CD4-positive, alpha-beta T cell treated with Interleukin-6 for 4 hours (primary cell): ENCODE results near the gene SENP7.
"Not testable (repeated sequence)": the region's sequence is repeated elsewhere in the genome, so short reads cannot be mapped to it uniquely, and the experiment has no call there.

Source experiments
- DNase-seq: peaks from one replicate; pipeline ENCODE4 v3.0.0-alpha.2; 2020; ENCODE audit warnings: mixed read lengths

Gene SENP7

DNA sequence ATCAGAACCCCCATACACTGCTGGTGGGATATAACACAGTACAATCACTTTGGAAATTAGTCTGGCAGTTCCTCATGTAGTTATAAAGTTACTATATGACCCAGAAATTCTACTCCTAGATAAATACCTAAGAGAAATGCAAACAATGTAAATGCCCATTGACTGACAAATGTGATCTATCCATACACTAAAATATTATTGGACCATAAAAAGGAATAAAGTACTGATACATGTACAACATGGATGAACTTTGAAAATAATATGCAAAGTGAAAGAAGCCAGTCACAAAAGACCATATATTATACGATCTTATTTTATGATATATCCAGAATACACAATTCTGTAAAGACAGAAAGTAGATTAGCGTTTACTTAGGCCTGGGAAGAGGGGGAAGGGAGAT lies 200.5 kb downstream of the SENP7 start:
- no peak for DNase-seq

- DNase-seq, result no peak
Observed at GRCh38 chr3:101311676-101312075, 201.3 kb downstream of the SENP7 start.

GRCh38 chr3:101310978-101311375 lies 202.0 kb downstream of the SENP7 start:
- DNase-seq, result no peak

DNA sequence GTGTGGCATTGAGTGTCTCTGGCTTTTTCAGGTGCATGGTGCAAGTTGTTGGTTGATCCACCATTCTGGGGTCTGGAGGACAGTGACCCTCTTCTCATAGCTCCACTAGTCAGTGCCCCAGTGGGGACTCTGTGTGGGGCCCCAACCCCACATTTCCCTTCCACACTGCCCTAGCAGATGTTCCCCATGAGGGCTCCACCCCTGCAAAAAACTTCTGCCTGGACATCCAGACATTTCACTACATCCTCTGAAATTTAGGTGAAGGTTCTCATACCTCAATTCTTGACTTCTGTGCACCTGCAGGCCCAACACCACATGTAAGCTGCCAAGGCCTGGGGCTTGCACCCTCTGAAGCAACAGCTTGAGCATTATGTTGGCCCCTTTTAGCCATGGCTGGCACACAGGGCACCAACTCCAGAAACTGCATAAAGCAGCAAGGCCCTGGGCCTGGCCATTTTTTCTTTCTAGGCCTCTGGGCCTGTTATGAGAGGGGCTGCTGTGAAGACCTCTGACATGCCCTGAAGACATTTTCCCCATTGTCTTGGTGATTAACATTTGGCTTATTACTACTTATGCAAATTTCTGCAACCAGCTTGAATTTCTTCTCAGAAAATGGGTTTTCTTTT lies 204.8 kb downstream of the SENP7 start:
- DNase-seq, result not testable (repeated sequence)

DNA sequence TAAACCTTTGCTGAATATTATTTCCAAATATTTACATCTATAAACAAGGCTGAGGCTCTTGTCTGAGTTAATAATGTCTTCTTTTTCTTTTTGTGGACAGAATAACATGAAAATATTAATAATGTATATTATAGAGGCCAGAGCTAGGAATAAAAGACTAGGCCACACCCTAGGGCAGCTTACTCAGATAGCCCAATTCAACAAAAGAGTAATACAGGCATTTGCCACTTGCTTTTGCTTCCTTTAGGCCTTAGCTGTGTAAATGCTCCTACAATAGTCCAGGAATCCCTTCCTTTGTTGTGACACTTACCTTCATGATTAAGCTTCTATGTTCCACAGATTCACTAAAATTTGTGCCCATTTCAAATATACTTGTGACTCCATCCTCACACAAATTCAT lies 209.2 kb downstream of the SENP7 start:
- DNase-seq, result no peak

GRCh38 chr3:101303089-101303731 lies 209.8 kb downstream of the SENP7 start:
- DNase-seq, result no peak

DNA sequence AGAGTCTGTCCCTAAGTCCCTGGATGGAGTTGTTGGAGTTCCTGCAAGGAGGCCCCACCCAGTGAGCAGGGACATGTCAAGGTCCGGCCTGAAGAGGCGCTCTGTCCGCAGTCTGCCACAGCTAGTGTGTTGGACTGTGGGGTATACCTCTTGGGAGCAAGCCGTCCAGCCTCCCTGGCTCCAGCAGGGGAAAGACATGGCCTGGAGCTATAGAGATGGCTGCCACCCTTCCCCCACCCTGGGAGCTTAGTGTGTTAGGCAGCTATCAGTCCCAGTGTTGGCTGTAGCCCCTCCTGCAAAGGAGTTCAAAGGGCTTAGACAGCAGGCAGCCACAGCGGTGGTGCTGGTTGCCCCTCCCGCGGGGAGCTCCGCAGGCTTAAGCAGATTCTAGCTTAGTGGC lies 212.9 kb downstream of the SENP7 start:
- no peak for DNase-seq

DNA sequence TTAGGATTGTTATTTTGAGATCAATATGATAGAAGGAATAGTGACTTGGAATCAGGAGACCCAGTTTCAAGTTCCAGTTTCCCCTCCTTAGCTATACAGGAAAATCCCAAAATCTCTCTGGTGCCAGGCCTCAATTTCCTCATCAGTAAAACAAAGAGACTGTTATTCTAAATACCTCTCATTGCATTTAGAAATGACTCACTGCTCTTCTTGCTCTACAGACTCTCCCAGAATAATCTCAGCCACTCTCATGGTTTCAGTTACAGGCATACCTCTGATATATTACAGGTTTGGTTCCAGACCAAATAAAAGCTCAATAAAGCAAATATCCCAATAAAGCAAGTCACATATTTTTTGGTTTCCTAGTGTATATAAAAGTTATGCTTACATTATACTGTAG lies 221.0 kb downstream of the SENP7 start:
- no peak for DNase-seq

DNA sequence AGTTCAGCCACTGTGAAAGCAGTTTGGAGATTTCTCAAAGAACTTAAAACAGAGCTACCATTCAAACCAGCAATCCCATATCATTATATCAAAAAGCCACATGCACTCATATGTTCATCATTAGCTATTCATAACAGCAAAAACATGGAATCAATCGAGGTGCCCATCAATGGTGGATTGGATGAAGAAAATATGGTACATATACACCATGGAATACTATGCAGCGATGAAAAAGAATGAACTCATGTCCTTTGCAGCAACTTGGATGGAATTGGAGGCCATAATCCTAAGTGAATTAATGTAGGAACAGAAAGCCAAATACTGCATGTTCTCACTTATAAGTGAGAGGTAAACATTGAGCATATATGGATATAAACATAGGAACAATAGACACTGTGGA lies 224.7 kb downstream of the SENP7 start:
- DNase-seq, result no peak

DNA sequence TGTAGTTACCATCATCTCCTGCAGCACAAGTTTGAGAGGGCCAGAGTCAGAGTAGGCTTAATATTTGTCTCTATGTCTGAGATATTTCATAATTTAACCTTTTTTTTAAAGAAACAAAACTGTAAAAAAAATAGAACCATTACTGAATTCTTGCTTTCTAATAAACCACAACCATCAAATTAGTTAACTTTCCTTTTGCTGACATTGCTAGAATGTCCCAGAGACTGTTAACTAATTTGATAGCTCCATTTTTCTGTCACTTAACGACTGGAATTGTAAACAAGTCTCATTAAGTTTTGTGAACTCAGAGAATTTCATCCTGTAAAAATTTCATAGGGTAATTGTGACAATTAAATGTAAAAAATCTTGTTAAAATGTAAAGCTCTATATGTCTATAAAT lies 228.3 kb downstream of the SENP7 start:
- DNase-seq, result no peak

- DNase-seq, result no peak
Observed at GRCh38 chr3:101281521-101282030, 231.4 kb downstream of the SENP7 start.

DNA sequence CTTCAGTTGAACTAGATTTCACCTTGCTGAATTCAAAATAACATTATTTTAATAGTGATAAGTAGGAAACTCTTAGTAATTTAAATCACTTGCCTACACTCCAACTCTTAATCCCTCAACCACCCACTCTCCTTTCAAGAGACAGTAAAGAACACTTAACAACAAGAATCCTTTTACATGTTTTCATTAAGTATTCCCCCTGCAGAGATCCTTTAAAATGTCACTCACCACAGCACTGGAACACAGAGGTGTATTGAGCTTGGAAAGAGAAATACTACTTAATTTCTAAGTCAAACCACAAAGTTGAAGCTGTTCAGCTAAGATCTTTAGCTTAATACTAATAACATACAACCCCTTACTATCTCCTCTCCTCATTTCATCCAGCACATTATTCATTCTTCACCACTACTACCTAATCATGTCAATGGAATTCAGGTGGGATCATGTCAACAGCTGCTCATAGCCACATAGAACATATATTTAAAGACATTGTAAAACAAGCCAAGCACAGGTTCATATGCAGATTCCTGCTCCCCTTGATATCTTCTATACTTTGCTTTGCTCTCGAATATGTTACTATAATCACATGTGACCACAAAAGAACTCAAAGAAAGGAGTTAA lies 233.1 kb downstream of the SENP7 start:
- no peak for DNase-seq

DNA sequence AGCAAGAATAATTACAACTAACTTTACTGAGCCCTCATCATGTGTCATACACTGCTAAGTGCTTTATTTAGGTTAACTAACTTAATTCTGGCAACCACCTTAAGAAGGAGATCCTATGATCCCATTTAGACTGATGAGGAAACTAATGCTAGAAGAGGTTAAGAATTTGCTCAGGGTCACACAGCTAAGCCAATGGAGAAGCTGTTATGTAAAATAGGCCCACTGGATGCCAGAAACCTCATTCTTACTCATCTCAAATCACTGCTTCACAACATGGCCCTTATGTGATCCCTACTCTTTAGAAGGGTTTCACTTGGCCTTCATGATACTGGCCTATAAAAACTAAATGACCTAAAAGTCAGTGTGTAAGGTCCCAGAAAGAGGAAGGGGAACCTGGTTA lies 233.8 kb downstream of the SENP7 start:
- no peak for DNase-seq

DNA sequence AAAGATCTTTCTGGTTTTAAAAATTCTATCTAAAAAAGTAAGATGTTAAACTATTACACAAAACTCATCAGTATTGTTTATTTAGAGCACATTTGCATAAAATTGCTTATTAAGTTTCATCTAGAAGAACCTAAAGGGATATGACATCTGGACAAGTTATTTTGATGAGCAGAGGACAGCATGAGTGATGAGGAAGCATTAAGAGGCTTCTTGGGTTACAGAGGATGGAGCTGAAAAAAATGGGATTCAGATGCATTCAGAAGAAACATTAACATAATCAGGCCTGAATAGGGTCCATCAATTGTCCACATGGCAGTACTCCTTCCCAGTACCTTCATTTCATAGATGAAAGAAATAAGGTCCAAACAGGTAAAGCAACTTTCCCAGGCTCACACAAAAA lies 234.3 kb downstream of the SENP7 start:
- DNase-seq, result no peak
